Fibroblast of villous mesenchyme (primary cell): Measurements from ENCODE around the gene LY6G6D. TPM values are rescaled to one million over a fixed set of nuclear protein-coding genes. Genes with fewer than 3 reads are reported as not detected.

ENCODE experiments used
- DNase-seq: peaks from one replicate; pipeline ENCODE4 v3.0.0-alpha.2; 2010; ENCODE audit warnings: low read depth
- H3K4me3 ChIP-seq: 2 replicates; pipeline ENCODE4 v1.5.1; 2011; ENCODE audit warnings: low read depth, mild to moderate bottlenecking, low read length
- CTCF ChIP-seq: IDR thresholded peaks from 2 replicates; pipeline ENCODE4 v1.5.1; 2012; ENCODE audit warnings: low read depth, mild to moderate bottlenecking, low read length; ENCODE audit not compliant: insufficient read depth
- total RNA-seq: library from RNA; depleted of rRNA; stranded (reverse); fragments of >200 nt; gene quantifications from 2 replicates; pipeline ENCODE4 v1.2.3, GENCODE V29; 2012

Gene LY6G6D
- total RNA-seq, 1 donor, result not detected

DNA sequence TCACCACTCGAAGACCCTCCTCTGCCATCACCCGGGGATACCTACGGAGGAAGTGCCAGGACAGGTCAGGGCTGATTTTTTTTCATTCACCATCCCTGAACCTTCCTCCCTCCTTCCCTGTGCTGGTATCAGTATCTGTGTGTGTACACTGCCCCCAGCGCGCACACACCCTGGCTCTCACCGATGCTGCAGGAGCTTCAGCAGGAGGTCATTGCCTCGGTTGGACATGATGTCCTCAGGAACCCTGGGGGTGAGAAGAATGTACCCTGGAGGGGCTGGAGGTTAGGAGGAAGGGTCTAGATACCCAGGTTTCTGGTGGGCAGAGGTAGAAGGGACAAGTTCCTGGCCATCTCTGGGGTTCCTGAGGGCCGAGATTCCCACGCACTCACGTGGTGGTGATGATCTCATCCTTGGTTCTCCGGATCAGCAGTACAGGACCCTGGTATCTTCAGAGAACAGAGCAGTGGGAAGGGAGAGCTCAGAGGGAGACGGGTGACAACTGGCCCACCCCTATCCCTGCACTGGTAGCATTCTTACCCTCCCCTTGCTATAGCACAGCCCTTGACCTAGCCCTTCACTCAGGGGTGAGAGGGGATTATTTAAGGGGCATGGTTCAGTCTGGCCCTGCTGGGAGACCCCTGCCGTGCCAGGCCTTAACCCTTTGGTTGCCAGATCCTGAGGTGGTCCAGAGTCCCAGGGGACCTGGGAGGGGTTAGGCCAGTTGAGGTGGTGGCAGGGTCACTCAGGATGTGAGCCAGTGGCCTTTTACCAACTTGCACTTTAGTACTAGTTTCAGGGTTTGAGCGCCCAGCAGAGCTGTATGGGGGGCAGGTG, 27.1 kb upstream of the LY6G6D start:
- no peak for TF ChIP-seq CTCF
- DNase-seq, result no peak
- no peak overlapping the region for H3K4me3 ChIP-seq

DNA sequence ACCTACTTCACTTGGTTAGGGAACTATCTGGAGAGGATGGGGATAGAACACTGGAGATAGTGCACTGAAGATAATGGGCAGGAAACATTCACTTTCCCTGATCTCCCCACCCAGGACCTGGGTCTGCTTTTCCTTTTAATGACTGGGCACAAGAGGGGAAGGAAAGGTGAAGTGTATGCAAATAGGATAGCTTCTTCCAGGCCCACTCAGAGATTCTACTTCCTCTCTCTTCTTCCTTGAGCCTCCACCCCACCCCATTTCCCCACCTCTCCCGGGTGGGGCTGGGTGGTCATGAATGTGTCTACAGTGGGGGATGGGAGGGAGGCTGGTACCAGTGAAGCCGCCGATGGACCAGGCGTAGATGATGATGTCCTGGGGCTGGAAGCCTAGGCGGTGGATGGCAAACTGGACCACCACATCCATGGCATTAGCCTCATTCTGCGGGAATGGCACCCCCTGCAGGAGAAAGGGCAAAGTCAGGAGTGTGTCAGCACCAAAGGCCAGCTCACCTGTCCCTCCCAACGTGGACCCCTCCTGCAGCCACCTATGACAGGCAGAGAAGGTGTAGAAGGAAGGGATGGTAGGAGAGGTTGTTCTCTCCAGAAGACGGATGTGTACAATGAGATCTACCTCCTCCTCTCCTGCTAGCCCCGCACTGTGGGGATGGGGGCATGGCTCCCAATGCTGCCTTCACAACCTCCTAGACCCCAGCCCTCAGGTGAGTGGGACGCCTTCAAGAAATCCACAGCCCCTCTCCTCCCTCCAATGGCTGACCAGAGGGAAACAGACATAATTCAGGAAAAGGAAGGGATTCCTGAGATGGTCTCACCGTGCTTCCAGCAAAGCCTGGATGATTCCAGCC, 25.7 kb upstream of the LY6G6D start:
- peak; percentile 37 for TF ChIP-seq CTCF
- no peak overlapping the region for H3K4me3 ChIP-seq
- DNase-seq, result no peak

DNA sequence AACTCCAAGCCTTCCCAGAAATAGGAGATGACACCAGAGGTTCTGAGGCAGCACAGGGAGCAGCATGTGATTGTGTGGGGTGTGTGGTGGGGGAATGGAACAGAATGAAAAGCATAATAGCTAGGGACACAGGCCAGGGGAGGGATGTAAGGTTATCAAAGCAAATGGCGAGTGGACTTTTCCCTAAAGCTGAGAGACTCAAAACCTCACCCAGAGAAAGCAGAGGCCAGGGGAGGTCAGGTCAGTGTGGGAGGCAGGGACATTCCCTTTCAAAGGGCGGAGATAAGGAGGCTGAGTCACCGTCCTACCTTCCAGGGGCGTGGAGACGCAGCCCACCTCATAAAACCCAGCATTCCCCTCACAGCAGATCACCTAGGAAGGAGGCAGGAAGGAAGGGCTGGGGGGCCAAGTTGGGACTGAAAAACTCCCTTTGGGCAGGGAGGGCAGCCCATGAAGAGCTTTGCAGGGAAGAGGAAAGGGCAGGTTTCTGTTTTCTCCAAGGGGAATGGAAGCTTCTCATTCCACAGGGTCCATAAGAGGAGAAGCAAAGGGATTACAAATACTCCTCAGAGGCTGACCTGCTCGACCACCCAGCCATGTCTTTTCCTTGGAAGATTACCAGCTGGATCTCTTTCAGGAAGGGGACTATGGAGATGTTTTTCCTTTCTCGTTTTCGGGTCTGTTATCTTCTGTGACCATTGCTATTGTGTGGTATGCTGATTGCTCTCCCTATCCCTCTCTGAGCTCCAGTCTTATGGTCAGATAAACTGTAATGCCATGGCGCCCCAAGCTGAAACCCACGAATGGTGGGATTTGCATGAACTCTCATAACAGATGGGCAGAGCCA, 24.7 kb upstream of the LY6G6D start:
- peak; percentile 19 for DNase-seq
- TF ChIP-seq CTCF, result no peak
- H3K4me3 ChIP-seq, result no peak overlapping the region

DNA sequence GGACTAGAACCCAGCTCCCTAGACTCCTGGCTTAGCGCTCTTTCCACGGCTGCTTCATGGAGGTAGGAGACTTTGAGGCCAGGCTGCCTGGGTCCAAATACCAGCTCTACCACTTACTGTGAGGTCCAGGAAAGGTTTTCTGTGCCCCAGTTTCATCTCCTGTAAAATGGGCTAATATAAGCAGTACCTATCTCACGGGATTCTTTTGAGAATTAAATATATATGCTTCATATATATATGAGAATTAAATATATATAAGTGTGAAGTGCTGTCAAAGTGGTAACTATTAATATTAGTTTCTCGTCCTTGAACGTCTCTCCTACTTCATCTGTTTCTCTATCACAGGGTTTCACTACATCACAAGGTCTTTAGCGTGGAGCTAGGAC, 24.1 kb upstream of the LY6G6D start:
- no peak for DNase-seq
- TF ChIP-seq CTCF, result no peak

DNA sequence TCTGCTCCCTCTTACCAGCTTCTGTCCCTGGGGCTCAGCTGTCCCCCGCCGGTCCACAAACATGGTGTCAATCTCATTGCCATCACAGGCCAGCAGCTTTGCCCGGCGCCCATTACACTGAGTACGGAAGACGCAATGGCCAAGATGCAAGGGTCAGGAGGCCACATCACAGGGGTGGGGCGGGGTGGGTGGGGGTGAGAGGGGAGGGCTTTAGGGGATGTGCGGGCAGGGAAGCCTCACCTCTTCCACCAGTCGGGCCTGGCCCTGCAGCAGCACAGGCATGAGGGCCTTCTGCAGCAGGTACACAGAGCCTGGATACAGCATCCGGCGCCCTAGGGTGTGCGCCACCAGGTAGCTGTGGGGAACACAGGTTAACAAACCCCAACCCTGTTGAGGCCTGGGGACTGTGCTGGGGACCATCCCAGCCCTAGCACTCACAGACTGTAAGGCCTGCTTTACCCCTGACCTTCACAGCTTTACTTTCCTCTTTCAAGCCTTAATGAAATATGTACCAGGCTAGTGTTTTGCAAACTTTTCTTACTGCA, 23.5 kb upstream of the LY6G6D start:
- TF ChIP-seq CTCF, result no peak
- no peak for DNase-seq
- no peak overlapping the region for H3K4me3 ChIP-seq

More for the DNA sequence above, 24.1 kb upstream of the LY6G6D start:
- no peak overlapping the region for H3K4me3 ChIP-seq

GRCh38 chr6:31692353-31692752, 22.8 kb upstream of the LY6G6D start:
- TF ChIP-seq CTCF, result no peak
- DNase-seq, result no peak
- no peak overlapping the region for H3K4me3 ChIP-seq
